HEK293 (cell line): ENCODE results near the gene CPLX3.

ENCODE experiments used
- CTCF ChIP-seq: fragments of 450-650 bp; formaldehyde crosslinking; IDR thresholded peaks from 2 replicates; pipeline ENCODE4 v1.5.1; 2016; ENCODE audit warnings: missing biosample characterization, missing genetic modification characterization
- ELK4 ChIP-seq: IDR thresholded peaks from 2 replicates; pipeline ENCODE4 v1.6.1; 2011; ENCODE audit warnings: mild to moderate bottlenecking, low read depth, low read length, borderline replicate concordance
- HOXC10 ChIP-seq: sonication (generic); formaldehyde crosslinking; IDR thresholded peaks from 2 replicates; pipeline ENCODE4 v1.8.1; 2023; ENCODE audit warnings: mild to moderate bottlenecking, missing genetic modification reagents
- KLF10 ChIP-seq: fragments of 450-650 bp; IDR thresholded peaks from 2 replicates; pipeline ENCODE4 v1.5.1; 2018; ENCODE audit warnings: missing biosample characterization, mild to moderate bottlenecking, missing genetic modification characterization
- RBAK ChIP-seq: fragments of 450-650 bp; formaldehyde crosslinking; IDR thresholded peaks from 2 replicates; pipeline ENCODE4 v1.5.1; 2016; ENCODE audit warnings: missing biosample characterization, missing genetic modification characterization
- YY1 ChIP-seq: fragments of 450-650 bp; formaldehyde crosslinking; IDR thresholded peaks from 2 replicates; pipeline ENCODE4 v1.5.1; 2018; ENCODE audit warnings: missing biosample characterization, missing genetic modification characterization
- ZNF121 ChIP-seq: fragments of 450-650 bp; formaldehyde crosslinking; IDR thresholded peaks from 2 replicates; pipeline ENCODE4 v1.5.1; 2016; ENCODE audit warnings: missing biosample characterization, missing genetic modification characterization
- ZNF211 ChIP-seq: fragments of 450-650 bp; formaldehyde crosslinking; IDR thresholded peaks from 2 replicates; pipeline ENCODE4 v1.5.1; 2016; ENCODE audit warnings: low read depth, missing biosample characterization, missing genetic modification characterization
- ZNF280C ChIP-seq: fragments of 450-650 bp; formaldehyde crosslinking; IDR thresholded peaks from 2 replicates; pipeline ENCODE4 v1.5.1; 2016; ENCODE audit warnings: missing biosample characterization, missing genetic modification characterization
- ZNF488 ChIP-seq: fragments of 450-650 bp; formaldehyde crosslinking; IDR thresholded peaks from 2 replicates; pipeline ENCODE4 v1.5.1; 2016; ENCODE audit warnings: missing biosample characterization, missing genetic modification characterization
- TF ChIP-seq, protein P1 (sequence below): fragments of 450-650 bp; formaldehyde crosslinking; IDR thresholded peaks from 2 replicates; pipeline ENCODE4 v1.5.1; 2016; ENCODE audit warnings: missing biosample characterization, missing genetic modification characterization
- TF ChIP-seq, protein P2 (sequence below): fragments of 450-650 bp; formaldehyde crosslinking; IDR thresholded peaks from 2 replicates; pipeline ENCODE4 v1.5.1; 2016; ENCODE audit warnings: missing biosample characterization, missing genetic modification characterization
- TF ChIP-seq, protein P3 (sequence below): fragments of 450-650 bp; formaldehyde crosslinking; IDR thresholded peaks from 2 replicates; pipeline ENCODE4 v1.5.1; 2016; ENCODE audit warnings: missing biosample characterization, missing genetic modification characterization
- TF ChIP-seq, protein P4 (sequence below): fragments of 450-650 bp; formaldehyde crosslinking; IDR thresholded peaks from 2 replicates; pipeline ENCODE4 v1.5.1; 2016; ENCODE audit warnings: missing biosample characterization, missing genetic modification characterization

DNA sequence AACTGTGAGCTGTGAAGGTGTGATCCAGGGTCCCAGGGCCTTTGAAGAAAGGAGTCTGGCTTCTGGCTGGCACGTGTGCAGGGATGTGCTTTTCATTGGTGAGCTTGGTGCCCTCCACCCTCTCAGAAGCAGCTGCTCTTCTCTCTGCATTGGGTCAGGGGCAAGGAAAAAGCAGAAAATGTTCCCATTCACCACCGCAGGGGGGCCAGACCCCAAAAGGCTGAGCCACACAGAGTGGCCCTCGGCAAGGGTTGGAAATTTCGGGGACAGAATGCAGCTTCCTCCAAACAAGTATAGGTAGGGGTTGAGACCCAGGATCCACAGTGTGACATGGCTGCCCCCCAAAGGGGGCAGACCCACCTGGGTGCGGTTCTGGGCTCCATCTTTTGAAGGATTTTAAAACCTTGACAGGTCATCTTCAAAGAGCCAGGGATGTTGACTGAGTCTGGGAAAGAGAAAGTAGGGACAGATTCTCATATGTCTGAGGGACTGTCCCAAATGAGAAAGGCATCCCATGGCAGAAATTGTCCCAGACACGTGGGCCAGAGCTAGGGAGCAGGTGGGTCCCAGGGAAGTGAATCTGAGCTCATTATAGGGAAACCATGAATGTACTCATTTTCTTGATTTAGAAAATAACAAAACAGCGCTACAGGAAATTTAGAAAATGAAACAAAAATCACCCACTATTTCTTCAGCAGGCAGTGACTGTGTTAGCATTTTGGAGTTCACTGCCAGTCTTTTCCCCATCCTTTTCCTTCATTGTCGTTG lies 41.8 kb upstream of the CPLX3 start:
- no peak for TF ChIP-seq HOXC10
- no peak for TF ChIP-seq ZNF280C (tag by site-specific recombination)
- TF ChIP-seq, protein P1, sequence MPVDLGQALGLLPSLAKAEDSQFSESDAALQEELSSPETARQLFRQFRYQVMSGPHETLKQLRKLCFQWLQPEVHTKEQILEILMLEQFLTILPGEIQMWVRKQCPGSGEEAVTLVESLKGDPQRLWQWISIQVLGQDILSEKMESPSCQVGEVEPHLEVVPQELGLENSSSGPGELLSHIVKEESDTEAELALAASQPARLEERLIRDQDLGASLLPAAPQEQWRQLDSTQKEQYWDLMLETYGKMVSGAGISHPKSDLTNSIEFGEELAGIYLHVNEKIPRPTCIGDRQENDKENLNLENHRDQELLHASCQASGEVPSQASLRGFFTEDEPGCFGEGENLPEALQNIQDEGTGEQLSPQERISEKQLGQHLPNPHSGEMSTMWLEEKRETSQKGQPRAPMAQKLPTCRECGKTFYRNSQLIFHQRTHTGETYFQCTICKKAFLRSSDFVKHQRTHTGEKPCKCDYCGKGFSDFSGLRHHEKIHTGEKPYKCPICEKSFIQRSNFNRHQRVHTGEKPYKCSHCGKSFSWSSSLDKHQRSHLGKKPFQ (tag by site-specific recombination), result no peak
- no peak for TF ChIP-seq ZNF488 (tag by site-specific recombination)
- TF ChIP-seq ZNF121, result no peak
- TF ChIP-seq, protein P2, sequence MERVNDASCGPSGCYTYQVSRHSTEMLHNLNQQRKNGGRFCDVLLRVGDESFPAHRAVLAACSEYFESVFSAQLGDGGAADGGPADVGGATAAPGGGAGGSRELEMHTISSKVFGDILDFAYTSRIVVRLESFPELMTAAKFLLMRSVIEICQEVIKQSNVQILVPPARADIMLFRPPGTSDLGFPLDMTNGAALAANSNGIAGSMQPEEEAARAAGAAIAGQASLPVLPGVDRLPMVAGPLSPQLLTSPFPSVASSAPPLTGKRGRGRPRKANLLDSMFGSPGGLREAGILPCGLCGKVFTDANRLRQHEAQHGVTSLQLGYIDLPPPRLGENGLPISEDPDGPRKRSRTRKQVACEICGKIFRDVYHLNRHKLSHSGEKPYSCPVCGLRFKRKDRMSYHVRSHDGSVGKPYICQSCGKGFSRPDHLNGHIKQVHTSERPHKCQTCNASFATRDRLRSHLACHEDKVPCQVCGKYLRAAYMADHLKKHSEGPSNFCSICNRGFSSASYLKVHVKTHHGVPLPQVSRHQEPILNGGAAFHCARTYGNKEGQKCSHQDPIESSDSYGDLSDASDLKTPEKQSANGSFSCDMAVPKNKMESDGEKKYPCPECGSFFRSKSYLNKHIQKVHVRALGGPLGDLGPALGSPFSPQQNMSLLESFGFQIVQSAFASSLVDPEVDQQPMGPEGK (tag by site-specific recombination), result no peak
- TF ChIP-seq ELK4, result no peak
- TF ChIP-seq, protein P3, sequence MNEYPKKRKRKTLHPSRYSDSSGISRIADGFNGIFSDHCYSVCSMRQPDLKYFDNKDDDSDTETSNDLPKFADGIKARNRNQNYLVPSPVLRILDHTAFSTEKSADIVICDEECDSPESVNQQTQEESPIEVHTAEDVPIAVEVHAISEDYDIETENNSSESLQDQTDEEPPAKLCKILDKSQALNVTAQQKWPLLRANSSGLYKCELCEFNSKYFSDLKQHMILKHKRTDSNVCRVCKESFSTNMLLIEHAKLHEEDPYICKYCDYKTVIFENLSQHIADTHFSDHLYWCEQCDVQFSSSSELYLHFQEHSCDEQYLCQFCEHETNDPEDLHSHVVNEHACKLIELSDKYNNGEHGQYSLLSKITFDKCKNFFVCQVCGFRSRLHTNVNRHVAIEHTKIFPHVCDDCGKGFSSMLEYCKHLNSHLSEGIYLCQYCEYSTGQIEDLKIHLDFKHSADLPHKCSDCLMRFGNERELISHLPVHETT (tag by site-specific recombination), result no peak
- no peak for TF ChIP-seq YY1
- TF ChIP-seq RBAK (tag by site-specific recombination), result no peak
- TF ChIP-seq, protein P4, sequence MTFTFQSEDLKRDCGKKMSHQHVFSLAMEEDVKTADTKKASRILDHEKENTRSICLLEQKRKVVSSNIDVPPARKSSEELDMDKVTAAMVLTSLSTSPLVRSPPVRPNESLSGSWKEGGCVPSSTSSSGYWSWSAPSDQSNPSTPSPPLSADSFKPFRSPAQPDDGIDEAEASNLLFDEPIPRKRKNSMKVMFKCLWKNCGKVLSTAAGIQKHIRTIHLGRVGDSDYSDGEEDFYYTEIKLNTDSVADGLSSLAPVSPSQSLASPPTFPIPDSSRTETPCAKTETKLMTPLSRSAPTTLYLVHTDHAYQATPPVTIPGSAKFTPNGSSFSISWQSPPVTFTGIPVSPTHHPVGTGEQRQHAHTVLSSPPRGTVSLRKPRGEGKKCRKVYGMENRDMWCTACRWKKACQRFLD (tag by site-specific recombination), result no peak
- no peak for TF ChIP-seq CTCF (tag by site-specific recombination)
- TF ChIP-seq ZNF211 (tag by site-specific recombination), result no peak
- no peak for TF ChIP-seq KLF10 (tag by site-specific recombination)
